HG03558 (cell line): ENCODE results near the gene ADM2.
"Not testable (repeated sequence)": the region's sequence is repeated elsewhere in the genome, so short reads cannot be mapped to it uniquely, and the experiment has no call there.

Experiments used
- ATAC-seq: cut with Tn5 transposase; IDR thresholded peaks from one replicate; pipeline ENCODE4 v1.9.1; 2021; ENCODE audit warnings: moderate number of reproducible peaks; ENCODE audit not compliant: unreplicated experiment; ENCODE audit errors: extremely low read depth

ADM2 gene

DNA sequence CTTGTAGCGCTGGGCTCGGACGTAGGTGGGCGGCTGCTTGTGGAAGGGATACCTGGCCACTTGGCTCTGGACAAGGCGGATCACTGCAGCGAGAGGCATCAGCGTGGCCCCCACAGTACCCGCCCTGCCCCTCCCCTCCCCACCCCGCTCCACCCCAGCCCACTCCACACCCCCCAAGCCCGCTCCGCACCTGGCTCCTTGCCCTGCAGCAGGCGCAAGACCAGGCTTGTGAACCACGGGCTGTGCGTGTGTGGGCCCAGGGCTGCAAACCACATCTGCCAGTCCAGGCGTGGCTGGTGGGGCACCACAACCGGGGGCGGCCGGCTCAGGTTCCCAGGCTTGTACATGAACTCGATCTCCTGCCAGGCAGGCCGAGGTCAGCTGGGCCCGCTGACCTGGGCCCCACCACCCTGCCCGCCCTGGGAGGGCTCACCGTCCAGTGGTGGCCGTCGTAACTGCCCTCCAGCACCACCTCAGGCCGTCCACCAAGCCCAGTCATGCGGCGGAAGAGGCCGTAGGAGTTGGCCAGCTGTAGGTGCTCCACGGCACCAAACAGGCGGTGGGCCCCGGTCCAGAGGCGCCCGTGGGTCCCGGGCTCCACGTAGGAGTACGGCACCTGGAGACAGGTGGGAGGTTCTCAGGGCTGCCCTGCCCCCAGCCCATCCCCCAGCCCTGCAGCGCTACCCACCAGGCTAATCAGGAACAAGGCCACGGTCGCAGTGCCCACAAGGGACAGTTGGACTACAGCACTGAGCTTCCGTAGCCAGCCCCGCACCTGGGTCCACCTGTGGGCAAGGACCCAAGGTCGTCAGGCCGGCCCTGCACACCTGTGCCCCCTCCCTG, 23.2 kb downstream of the ADM2 start:
- ATAC-seq, result no peak

DNA sequence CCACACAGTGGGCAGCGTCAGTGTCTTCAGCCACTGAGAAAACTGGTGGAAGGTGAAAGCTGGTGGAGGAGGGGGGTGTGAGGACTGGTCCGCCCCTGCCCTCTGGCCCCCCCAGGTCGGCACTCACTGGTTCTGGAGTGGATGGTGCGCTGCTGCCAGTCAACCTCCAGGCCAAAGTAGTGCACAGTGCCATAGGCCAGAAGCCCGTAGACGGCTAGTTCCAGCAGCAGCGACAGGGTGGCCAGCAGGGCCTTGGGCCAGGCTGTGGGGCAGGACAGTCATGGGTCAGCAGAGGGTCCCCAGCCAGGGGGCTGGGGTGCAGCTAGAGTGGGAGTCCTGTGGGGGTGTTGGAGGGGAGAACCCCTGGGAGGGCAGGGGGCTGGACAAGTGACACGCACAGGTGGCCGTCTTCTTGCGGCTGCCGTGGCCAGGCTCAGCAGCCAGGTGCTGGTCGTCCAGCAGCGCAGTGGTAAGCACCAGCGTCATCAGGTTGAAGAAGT, 24.0 kb downstream of the ADM2 start:
- ATAC-seq, result no peak

DNA sequence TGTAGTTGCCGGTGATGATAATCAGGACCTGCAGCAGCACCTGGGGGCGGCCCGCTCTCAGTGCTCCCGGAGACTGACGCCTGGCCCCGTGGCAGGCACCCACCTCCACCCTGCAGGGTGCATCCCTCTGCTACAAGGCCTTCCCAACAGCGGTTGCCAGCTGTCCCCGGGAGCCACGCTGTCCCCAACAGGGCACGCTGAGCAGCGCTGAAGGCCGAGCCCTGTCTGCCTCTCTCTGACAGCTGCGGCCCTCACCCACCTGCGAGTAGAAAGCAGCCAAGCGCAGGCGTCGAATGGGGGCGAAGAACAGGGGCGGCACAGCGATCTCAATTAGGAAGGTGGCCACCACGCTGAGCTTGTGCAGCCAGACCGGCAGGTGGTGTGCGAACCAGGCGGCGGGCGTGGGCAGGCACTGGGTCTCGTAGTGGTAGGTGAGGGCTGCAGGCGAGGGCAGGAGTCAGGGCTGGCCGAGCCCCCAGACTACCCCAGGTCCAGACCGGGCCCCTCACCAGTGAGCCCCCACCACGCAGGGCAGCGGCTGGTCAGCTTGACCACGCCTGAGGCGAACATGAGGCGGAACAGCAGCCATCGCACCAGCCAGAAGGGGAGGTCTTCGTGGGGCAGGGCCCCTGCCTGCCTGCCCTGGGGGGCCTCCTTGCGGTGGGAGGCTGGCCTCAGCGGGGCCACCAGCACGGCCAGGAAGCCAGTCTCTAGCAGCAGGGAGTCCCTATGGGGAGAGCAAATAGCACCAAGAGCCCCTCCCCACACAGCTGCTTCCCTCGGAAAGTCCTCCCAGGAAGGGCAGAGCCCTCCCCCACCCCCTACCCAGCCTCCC, 24.6 kb downstream of the ADM2 start:
- ATAC-seq, result no peak

DNA sequence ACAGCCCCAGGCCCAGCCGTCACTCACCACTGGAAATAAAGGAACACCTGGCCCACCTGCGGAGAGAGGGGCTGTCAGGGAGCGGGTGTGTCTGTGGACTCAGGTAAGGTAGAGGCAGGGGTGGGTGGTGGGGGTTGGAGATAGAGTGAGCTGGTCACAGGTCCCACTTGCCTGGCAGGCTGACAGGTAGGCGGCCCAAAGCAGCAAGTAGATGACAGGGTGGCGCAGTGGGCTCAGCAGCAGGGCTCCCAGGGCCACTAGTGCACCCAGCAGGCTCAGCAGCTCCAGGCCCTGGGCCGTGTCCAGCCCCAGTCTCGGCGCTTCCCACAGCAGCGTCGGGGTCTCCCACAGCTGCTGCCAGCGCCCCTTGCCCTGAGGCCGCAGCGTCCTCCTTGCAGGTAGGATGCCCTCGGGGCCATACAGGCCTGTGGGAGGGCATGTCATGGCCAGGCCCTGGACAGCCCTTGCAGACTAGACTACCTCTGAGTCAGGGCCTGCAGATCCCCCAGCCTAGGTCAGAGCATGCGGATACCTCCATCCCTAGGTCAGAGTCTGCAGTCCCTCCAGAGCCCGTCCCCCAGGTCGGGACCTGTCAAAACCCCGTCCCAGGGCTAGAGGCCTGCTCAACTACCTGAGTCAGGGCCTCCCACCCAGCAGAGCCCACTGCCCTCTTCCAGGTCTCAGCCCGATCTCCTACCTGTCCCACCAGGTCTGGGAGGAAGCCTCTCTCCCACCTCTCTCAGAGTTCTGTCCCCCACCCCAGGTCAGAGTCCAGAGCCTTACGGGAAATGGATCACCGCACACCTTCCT, 25.5 kb downstream of the ADM2 start:
- ATAC-seq, result no peak

DNA sequence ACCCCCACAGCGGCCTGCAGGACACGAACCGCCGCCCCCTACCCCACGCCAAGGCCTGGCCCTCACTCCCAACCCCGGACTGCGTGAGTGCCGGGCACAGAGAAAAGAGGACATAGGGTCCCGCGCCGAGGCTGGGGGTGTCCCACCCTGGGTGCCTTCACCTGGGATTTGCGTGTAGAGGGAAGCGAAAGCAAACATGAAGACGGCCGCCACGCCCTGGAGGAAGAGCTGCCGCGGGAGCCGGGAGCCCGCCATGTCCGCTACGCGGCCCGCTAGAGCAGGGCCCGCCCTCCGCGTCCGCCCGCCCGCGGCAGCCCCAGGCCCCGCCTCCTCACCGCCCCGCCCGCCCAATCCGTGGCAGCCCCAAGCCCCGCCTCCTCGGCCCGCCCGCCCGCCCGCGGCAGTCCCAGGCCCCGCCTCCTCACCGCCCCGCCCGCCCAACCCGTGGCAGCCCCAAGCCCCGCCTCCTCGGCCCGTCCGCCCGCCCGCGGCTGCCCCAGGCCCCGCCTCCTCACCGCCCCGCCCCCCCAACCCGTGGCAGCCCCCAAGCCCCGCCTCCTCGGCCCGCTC, 26.2 kb downstream of the ADM2 start, which contains the start of gene LMF2:
LMF2 (minus strand) TSS at position 282 of the 570 bp plus-strand sequence; CDS start at position 255, 27 bp downstream.
- no peak for ATAC-seq

DNA sequence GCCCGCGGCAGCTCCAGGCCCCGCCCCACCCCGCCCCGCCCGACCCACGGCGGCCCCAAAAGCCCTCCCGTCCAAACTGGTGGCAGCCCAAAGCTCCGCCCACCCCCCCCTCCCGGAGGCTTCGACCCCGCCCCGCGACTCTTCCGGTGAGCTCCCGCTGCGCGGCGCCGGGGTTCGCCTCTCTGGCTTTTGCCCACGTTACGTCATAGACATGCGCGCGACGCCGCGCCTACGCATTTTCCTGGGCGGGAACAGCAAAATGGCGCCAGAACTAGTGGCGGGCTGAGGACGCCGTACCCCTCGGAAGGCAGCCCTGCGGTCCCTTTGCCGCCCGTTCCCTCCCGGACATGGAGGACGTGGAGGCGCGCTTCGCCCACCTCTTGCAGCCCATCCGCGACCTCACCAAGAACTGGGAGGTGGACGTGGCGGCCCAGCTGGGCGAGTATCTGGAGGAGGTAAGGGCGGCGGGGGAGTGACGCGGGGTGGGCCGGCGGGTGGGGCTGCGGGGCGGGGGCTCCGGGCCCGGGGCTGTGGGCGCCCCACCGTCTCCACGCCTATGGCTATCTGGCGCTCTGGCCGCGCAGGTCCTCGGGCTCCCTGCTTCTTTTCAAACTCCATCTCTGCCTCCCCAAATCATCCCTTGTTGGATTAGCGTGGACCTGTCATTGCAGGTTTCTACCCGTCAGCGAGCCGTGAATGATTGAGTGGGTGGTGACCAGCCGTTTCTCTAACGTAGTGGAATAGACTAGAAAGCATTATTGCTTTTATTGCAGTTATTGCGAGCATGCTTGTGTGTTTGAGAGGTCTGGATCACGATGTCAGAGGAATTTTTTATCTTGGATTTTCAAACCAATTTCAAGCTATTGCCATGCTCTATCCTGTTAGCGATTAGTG, 26.9 kb downstream of the ADM2 start, which contains the start of gene NCAPH2:
NCAPH2 (plus strand) TSS at position 234 of the 894 bp plus-strand sequence; CDS start at position 348, 114 bp downstream.
- peak; percentile 38 for ATAC-seq

DNA sequence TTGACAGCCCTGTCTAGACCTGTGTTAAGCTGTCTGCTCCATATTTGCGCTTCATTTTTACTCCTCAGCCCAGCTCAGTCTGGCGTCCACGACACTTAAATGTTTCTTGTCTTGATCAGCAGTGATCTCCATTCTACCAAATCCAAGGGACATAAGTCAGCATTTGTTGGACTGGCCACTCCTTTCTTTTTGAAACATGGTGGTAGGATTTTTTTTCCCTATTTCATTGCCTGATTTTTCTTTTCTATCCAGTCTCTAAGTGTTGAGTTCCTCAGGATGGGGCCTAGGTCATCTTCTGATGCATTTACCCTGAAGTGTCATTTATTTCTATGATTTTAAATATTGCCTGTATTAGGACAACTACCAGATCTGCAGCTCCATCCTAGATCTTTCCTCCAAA, 27.6 kb downstream of the ADM2 start:
- no peak for ATAC-seq

DNA sequence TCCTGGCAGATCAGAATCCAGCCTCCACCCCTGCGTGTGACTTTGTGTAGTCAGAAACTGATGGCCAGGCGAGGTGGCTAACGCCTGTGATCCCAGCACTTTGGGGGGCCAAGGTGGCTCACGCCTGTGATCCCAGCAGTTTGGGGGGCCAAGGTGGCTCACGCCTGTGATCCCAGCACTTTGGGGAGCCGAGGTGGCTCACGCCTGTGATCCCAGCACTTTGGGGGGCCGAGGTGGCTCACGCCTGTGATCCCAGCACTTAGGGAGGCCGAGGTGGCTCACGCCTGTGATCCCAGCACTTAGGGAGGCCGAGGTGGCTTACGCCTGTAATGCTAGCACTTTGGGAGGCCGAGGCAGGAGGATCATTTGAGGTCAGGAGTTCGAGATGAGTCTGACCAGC, 31.8 kb downstream of the ADM2 start:
- ATAC-seq, result no peak

DNA sequence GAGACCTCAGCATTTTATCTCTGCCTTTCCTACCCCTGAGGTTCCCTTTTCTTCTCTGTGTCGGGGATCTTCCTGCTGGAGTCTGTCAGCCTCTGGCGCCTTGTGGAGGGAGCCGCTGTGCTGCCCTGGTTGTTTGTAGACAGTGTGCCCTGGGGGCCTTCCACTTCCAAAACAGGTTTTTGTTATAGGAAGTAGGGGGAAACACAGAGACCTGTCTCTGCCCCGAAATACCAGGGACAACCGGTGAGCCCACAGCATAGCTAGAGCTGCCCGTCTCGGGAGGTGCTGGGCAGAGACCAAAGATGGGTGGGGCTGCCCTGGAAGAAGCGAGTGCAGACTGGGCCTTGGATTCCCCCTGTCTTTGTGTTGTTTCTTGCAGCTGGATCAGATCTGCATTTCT, 34.7 kb downstream of the ADM2 start:
- ATAC-seq, result no peak

DNA sequence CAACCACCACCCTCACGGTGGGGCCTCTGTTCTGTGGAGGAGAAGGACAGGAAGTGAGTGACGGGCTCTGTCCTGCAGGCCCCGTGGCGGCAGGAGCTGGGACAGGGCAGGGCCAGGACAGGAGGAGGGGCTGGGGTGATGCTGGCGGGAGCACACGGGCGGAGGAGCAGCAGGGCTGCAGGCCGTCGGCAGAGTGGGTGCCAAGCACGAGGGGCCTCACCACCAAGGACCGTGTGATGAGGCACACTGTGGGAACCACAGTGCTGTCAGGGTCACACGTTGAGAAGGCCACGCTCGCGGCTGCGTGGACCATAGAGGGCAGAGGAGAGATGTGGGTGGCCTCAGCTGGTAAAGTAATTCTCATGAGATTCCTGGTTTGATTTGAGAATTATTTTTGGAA, 35.5 kb downstream of the ADM2 start:
- ATAC-seq, result no peak

DNA sequence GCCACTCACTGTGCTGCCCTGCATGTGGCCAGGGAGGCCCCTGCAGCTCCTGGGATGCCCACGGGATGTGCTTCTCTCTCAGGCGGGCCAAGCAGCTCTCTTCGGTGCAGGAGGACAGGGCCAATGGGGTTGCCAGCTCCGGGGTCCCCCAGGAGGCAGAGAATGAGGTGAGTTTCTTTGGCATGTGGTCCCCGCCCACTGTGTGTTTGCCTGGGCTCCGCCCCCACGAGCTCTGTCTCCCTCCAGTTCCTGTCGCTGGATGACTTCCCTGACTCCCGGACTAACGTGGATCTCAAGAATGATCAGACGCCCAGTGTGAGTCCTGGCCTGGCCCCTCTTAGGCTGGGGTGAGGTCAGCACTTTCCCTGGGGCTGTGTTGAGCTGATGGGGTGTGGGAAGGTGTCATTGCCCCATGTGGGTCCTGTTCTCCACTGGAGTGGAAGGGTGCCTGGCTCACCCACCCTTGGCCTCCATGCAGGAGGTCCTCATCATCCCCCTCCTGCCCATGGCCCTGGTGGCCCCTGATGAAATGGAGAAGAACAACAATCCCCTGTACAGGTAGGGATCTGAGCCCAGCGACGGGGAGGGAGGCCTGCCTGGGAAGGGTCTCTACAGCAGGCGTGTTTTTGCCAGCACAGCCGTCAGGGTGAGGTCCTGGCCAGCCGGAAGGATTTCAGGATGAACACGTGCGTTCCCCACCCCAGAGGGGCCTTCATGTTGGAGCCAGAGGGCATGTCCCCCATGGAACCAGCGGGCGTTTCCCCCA, 36.3 kb downstream of the ADM2 start:
- ATAC-seq, result no peak

DNA sequence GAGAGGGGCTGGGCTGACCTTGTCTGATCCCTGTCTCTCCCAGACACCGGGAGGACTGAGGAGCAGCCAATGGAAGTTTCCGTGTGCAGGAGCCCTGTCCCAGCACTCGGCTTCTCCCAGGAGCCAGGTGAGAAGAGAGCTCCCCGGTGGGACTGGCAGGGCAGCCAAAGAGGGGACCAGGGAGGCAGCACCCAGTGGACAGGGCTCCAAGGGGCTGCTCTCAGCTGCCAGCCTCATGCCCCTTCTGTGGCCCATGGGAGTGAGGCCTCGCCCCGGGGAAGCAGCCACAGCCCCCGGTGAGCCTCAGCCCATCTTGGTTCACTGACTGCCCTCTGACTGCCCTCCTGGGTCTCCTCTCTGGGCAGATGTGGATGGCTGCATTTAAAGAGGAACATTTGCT, 37.3 kb downstream of the ADM2 start:
- ATAC-seq, result no peak

DNA sequence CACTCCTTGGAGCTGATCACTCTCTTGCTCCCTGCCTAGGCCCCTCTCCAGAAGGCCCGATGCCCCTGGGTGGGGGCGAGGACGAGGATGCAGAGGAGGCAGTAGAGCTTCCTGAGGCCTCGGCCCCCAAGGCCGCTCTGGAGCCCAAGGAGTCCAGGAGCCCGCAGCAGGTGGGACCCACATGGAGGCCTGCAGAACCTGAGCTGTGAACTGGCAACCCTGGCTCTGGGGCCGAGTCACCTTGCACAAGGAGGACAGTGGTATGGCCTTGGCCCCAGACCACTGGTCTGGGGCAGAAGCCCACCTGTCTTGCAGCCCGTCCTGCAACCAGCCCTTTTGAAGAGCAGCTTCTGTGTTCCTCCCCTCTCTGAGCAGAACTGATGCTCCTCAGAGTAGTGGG, 37.8 kb downstream of the ADM2 start:
- no peak for ATAC-seq

DNA sequence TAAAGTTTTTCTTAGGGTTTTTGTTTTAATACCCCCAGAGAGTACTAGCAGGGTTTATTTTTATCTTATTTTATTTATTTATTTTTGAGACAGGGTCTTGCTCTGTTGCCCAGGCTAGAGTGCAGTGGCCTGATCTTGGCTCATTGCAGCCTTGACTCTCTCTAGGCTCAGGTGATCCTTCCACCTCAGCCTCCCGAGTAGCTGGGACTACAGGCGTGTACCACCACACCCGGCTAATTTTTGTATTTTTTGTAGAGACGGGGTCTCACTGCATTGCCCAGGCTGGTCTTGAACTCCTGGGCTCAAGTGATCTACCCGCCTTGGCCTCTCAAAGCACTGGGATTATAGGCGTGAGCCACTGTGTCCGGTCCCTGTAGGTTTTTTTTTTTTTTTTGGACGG, 38.8 kb downstream of the ADM2 start:
- ATAC-seq, result not testable (repeated sequence)

DNA sequence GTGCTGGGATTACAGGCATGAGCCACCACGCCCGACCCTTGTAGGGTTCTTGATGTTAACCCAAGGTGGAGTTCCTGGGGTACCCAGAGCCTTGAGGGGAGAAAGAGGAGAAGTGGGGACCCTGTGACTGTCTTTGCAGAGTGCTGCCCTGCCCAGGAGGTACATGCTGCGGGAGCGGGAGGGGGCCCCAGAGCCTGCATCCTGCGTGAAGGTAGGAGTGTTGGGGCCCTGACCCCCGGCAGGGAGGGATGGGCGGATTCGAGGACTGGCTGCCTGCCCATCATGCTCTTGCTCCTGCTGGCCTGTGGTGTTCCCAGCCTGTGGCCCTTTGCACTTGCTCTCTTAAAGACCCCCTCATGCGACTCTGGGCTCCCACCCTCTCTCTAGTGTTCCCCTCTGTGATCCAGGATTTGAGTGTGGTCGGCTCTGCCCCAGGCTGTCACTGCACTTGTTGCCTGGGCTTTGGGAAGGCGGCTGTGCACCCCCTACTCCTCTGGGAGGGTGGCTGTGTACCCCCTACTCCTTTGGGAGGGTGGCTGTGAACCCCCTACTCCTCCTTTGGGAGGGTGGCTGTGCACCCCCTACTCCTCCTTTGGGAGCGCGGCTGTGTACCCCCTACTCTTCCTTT, 39.6 kb downstream of the ADM2 start:
- ATAC-seq, result no peak

DNA sequence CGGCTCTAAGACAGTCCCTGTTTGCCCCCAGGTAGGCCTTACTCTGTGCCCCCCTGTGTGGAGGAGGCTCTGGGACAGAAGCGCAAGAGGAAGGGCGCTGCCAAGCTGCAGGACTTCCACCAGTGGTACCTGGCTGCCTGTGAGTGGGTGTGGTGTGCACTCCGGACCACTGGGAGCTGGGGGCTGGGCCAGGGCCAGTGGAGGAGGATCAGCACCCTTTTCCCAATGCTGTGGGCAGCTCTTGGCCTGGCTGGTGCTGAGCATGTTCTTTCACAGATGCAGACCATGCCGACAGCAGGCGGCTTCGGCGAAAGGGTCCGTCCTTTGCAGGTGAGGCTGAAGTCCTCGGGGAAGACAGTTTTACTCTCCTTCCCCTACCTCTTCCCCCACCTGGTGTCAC, 40.4 kb downstream of the ADM2 start:
- no peak for ATAC-seq

DNA sequence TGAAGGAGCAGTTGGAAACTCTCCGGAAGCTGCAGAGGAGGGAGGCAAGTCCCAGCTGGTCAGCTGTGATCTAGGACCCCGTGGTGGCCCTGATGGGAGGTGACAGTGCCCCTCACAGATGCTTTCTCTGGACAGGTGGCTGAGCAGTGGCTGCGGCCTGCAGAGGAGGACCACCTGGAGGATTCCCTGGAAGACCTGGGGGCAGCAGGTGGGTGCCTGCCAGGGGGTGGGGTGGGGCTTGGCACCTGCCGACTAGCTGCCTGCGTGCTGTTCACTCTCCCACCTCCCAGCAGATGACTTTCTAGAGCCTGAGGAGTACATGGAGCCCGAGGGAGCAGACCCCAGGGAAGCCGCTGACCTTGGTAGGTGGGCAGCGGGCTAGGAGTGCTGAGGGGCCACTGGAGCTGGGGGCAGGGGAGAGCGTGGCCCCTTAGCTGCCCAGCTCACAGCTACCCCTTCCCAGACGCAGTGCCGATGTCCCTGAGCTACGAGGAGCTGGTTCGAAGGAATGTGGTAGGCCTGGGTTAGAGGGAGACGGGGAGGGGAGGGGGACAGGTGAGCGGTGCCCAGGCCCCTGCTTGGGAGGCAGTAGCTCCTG, 41.0 kb downstream of the ADM2 start:
- ATAC-seq, result no peak
